Transverse colon (tissue), 4 donors: Measurements from ENCODE around the gene ZIK1. TPM values are rescaled to one million over a fixed set of nuclear protein-coding genes. Genes with fewer than 3 reads are reported as not detected.
A peak's percentile ranks its signal among the peaks of the same experiment; 100 is the strongest.

ENCODE experiments used
- DNase-seq: peaks from one replicate; pipeline ENCODE4 v3.0.0-alpha.2; 2019
- H3K27ac ChIP-seq, 4 donors: fragments of 200-600 bp; sonication (generic); 2 replicates each; pipeline ENCODE4 v1.5.1; 2016 to 2018; ENCODE audit warnings: inconsistent platforms in 4 of 4
- H3K27me3 ChIP-seq: fragments of 200-600 bp; sonication (generic); 2 replicates; pipeline ENCODE4 v1.5.1; 2017; ENCODE audit warnings: inconsistent platforms
- H3K36me3 ChIP-seq, 4 donors: fragments of 200-600 bp; sonication (generic); 2 replicates each; pipeline ENCODE4 v1.5.1; 2017 to 2019; ENCODE audit warnings: inconsistent platforms in 4 of 4
- H3K4me1 ChIP-seq, 4 donors: fragments of 200-600 bp; sonication (generic); 2 replicates each; pipeline ENCODE4 v1.5.1; 2017 to 2020; ENCODE audit warnings: inconsistent platforms in 4 of 4
- H3K4me3 ChIP-seq, 4 donors: fragments of 200-600 bp; sonication (generic); 1 replicate in 1 of 4; 2 replicates in 3 of 4; pipeline versions ENCODE4 v1.5.1 to v1.6.1; 2017 to 2019; ENCODE audit warnings: inconsistent platforms in 4 of 4
- H3K9me3 ChIP-seq, 2 donors: fragments of 200-600 bp; sonication (generic); 2 replicates each; pipeline ENCODE4 v1.5.1; 2017 to 2019; ENCODE audit warnings: inconsistent platforms in 2 of 2
- CTCF ChIP-seq, 5 experiments: fragments of 200-600 bp in 3 of 5; fragments of 450-650 bp in 2 of 5; sonication (generic) in 3 of 5; IDR thresholded peaks; 1 replicate in 2 of 5; 2 replicates in 3 of 5; pipeline ENCODE4 v1.5.1; 2016 to 2017; ENCODE audit warnings: antibody characterized with exemption in 5 of 5, inconsistent platforms in 3 of 5, mild to moderate bottlenecking in 2 of 5, moderate library complexity in 1 of 5
- EP300 ChIP-seq: sonication (generic); formaldehyde crosslinking; IDR thresholded peaks from one replicate; pipeline ENCODE4 v1.6.1; 2017; ENCODE audit warnings: antibody characterized with exemption, low read depth
- POLR2A ChIP-seq: fragments of 450-650 bp; IDR thresholded peaks from one replicate; pipeline ENCODE4 v1.6.1; 2016; ENCODE audit warnings: antibody characterized with exemption, mild to moderate bottlenecking, moderate library complexity
- POLR2AphosphoS5 ChIP-seq, 3 donors: sonication (generic); formaldehyde crosslinking; IDR thresholded peaks; one replicate each; pipeline ENCODE4 v1.6.1; 2016; ENCODE audit warnings: antibody characterized with exemption in 3 of 3
- WGBS, 2 donors: methylation state at CpG; one replicate each; pipeline ENCODE4 v1.1.5; 2018; ENCODE audit warnings: low coverage in 1 of 2; 5-methylcytosine and 5-hydroxymethylcytosine counted together
- in situ Hi-C, 4 donors: fragments of 200-750 bp; cut with MboI; loops; one replicate each; pipeline versions ENCODE4 v1.15.0 to v1.15.1; 2017; ENCODE audit warnings: low sequenced_read_pairs in 3 of 4, low pct_ligation_motif_present in 1 of 4, low pct_unique_long_range_greater_than_20kb in 1 of 4
- intact Hi-C: fragments of 100-400 bp; cut with DNase I; formaldehyde crosslinking; loops from one replicate; pipeline ENCODE4 v1.15.1; 2023; ENCODE audit warnings: low total_unique reads
- total RNA-seq, 4 donors: library from RNA; depleted of rRNA; stranded (reverse); fragments of >200 nt; gene quantifications; one replicate each; pipeline ENCODE4 v1.1.0, GENCODE V29; 2016

ZIK1 gene
- total RNA-seq, 4 donors from 2014 or later = 0.40 to 3.3 (median 1.2) TPM

GRCh38 chr19:57557659-57558058 is 26.3 kb upstream of the ZIK1 start:
- TF ChIP-seq POLR2AphosphoS5 (IDR thresholded peaks at IDR 0.05) = no peak
- no peak for TF ChIP-seq POLR2A
- no peak for TF ChIP-seq EP300
- no peak for TF ChIP-seq CTCF (IDR thresholded peaks at IDR 0.05)
- Histone ChIP-seq H3K4me1 (peaks cover 0 to 17% (median 12%) of the 10 kb centered on the region in 4 donors), H3K27ac (no peak overlapping the region), H3K36me3 (peaks cover 0 to 35% (median 17%) of the 10 kb centered on the region in 4 donors), H3K9me3 (peaks cover 14 to 47% of the 10 kb centered on the region in 2 donors), H3K4me3 (no peak overlapping the region), H3K27me3 (no peaks in the 10 kb centered on the region)
- intact Hi-C loops = no loop called here
- in situ Hi-C loops = no loop called here
- DNase-seq = no peak
- 90 to 95% methylated on average over 2 to 5 of the region's 5 CpGs for WGBS, 2 donors

GRCh38 chr19:57558525-57558924 is 25.4 kb upstream of the ZIK1 start:
- Histone ChIP-seq H3K4me1 (peaks cover 0 to 17% (median 12%) of the 10 kb centered on the region in 4 donors), H3K36me3 (peaks cover 0 to 27% (median 13%) of the 10 kb centered on the region in 4 donors), H3K27me3 (no peaks in the 10 kb centered on the region), H3K27ac (no peak overlapping the region), H3K4me3 (peak overlapping the region in 2 of 4 donors; percentile 93), H3K9me3 (peaks cover 12 to 44% of the 10 kb centered on the region in 2 donors)
- intact Hi-C loops (no loop called here), in situ Hi-C loops (no loop called here)
- 38% methylated on average over 5 to 6 of the region's 6 CpGs for WGBS, 2 donors
- TF ChIP-seq POLR2A (no peak), POLR2AphosphoS5 (IDR thresholded peaks at IDR 0.05) (no peak), CTCF (IDR thresholded peaks at IDR 0.05) (no peak), EP300 (no peak)
- DNase-seq = no peak

- intact Hi-C loops = no loop called here
- peaks cover 13 to 41% of the 10 kb centered on the region in 2 donors for H3K9me3 ChIP-seq
- 1% methylated on average over 22 of the region's 22 CpGs; no CpG with 5 or more reads in 1 of the 2 donors for WGBS, 2 donors
- DNase-seq = peak; percentile 10
- TF ChIP-seq POLR2A = no peak
- no peak for TF ChIP-seq EP300
- no peak for TF ChIP-seq POLR2AphosphoS5 (IDR thresholded peaks at IDR 0.05)
- no peak for TF ChIP-seq CTCF (IDR thresholded peaks at IDR 0.05)
- peaks cover 0 to 23% (median 11%) of the 10 kb centered on the region in 4 donors for H3K36me3 ChIP-seq
- peak overlapping the region; percentile 92 to 96 (median 93) for H3K4me3 ChIP-seq
- peaks cover 0 to 17% (median 12%) of the 10 kb centered on the region in 4 donors for H3K4me1 ChIP-seq
- H3K27me3 ChIP-seq = no peaks in the 10 kb centered on the region
- peak overlapping the region; percentile 59 to 78 (median 68) for H3K27ac ChIP-seq
- in situ Hi-C loops = no loop called here
Measured at GRCh38 chr19:57559008-57559403, 24.9 kb upstream of the ZIK1 start.

GRCh38 chr19:57559404-57560025 is 24.4 kb upstream of the ZIK1 start, which contains the start of gene ZNF550:
Gene ZNF550, minus strand, starts transcription at chr19:57559863. Its CDS starts 181 bp downstream, at chr19:57559682.
- TF ChIP-seq POLR2AphosphoS5 (IDR thresholded peaks at IDR 0.05) = peak; percentile 70 to 71 (median 71)
- TF ChIP-seq CTCF (IDR thresholded peaks at IDR 0.05) = no peak
- peak; percentile 56 for TF ChIP-seq POLR2A
- TF ChIP-seq EP300 = no peak
- WGBS, 2 donors = 0% methylated on average over 26 of the region's 56 CpGs; no CpG with 5 or more reads in 1 of the 2 donors
- Histone ChIP-seq H3K4me1 (peaks cover 0 to 17% (median 12%) of the 10 kb centered on the region in 4 donors), H3K9me3 (peaks cover 16 to 41% of the 10 kb centered on the region in 2 donors), H3K27ac (peak within 1 kb of the TSS; percentile 59 to 78 (median 68)), H3K27me3 (no peaks in the 10 kb centered on the region), H3K4me3 (peak within 1 kb of the TSS; percentile 92 to 96 (median 93)), H3K36me3 (peaks cover 0 to 18% (median 9%) of the 10 kb centered on the region in 4 donors)
- in situ Hi-C loops = no loop called here
- intact Hi-C loops = no loop called here
- DNase-seq = peak; percentile 92
